ENCODE measurements around the gene ADO. TPM values are rescaled to one million over a fixed set of nuclear protein-coding genes. Genes with fewer than 3 reads are reported as not detected.

ADO gene
- total and polyA plus RNA-seq, 10 of the 15 experiments (the other 5 are each of a cell fraction or from before 2014, with no cell fraction given), result 4.3 to 44.6 (median 18.7) TPM

- TF ChIP-seq BCLAF1 (IDR thresholded peaks at IDR 0.05) (no peak), MLLT1 (IDR thresholded peaks at IDR 0.05) (no peak), POLR2A (IDR thresholded peaks at IDR 0.05; ENCODE audit: low read depth, low read length) (0 out of 2 replicates have a peak, but pooled peaks have one; percentile 52), SKIL (IDR thresholded peaks at IDR 0.05; ENCODE audit: low read depth, poor library complexity, severe bottlenecking) (no peak), CBX3 (IDR thresholded peaks at IDR 0.05; ENCODE audit: borderline replicate concordance, low read depth) (no peak), SIX5 (IDR thresholded peaks at IDR 0.05; ENCODE audit: low read depth, low read length, severe bottlenecking) (no peak), SPI1 (IDR thresholded peaks at IDR 0.05; ENCODE audit: borderline replicate concordance, insufficient read depth, low read depth, low read length) (peak; percentile 65; the same call in 1 of the 2 replicates), SRF (IDR thresholded peaks at IDR 0.05; ENCODE audit: low read depth in 2 of 2, low read length in 2 of 2) (no peak)
Measured at GRCh38 chr10:62812672-62813439, 8.3 kb downstream of the ADO start (continued).
